AG10803 (cell line): ENCODE results near the gene MUSTN1.
A peak's percentile ranks its signal among the peaks of the same experiment; 100 is the strongest.

Experiments
- DNase-seq: peaks from one replicate; pipeline ENCODE4 v3.0.0; 2010; ENCODE audit warnings: low read depth
- H3K4me3 ChIP-seq: 2 replicates; pipeline ENCODE4 v1.5.1; 2011; ENCODE audit warnings: mild to moderate bottlenecking, low read length, control low read depth
- TF ChIP-seq, protein P1 (sequence below): conservative IDR thresholded peaks from 2 replicates; pipeline ENCODE4 v1.5.1; 2011; ENCODE audit warnings: mild to moderate bottlenecking, low read length, control low read depth, inconsistent platforms

The MUSTN1 gene

GRCh38 chr3:52810923-52811322 is 23.9 kb downstream of the MUSTN1 start:
- DNase-seq, result no peak
- TF ChIP-seq, protein P1, sequence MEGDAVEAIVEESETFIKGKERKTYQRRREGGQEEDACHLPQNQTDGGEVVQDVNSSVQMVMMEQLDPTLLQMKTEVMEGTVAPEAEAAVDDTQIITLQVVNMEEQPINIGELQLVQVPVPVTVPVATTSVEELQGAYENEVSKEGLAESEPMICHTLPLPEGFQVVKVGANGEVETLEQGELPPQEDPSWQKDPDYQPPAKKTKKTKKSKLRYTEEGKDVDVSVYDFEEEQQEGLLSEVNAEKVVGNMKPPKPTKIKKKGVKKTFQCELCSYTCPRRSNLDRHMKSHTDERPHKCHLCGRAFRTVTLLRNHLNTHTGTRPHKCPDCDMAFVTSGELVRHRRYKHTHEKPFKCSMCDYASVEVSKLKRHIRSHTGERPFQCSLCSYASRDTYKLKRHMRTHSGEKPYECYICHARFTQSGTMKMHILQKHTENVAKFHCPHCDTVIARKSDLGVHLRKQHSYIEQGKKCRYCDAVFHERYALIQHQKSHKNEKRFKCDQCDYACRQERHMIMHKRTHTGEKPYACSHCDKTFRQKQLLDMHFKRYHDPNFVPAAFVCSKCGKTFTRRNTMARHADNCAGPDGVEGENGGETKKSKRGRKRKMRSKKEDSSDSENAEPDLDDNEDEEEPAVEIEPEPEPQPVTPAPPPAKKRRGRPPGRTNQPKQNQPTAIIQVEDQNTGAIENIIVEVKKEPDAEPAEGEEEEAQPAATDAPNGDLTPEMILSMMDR, result no peak
- H3K4me3 ChIP-seq, result no peak overlapping the region

GRCh38 chr3:52809662-52810377 is 25.0 kb downstream of the MUSTN1 start:
- TF ChIP-seq, protein P1, result no peak
- DNase-seq, result no peak
- no peak overlapping the region for H3K4me3 ChIP-seq

- TF ChIP-seq, protein P1, result no peak
- no peak for DNase-seq
- H3K4me3 ChIP-seq, result no peak overlapping the region
These were observed 25.7 kb downstream of the MUSTN1 start for GRCh38 chr3:52809149-52809548.

DNA sequence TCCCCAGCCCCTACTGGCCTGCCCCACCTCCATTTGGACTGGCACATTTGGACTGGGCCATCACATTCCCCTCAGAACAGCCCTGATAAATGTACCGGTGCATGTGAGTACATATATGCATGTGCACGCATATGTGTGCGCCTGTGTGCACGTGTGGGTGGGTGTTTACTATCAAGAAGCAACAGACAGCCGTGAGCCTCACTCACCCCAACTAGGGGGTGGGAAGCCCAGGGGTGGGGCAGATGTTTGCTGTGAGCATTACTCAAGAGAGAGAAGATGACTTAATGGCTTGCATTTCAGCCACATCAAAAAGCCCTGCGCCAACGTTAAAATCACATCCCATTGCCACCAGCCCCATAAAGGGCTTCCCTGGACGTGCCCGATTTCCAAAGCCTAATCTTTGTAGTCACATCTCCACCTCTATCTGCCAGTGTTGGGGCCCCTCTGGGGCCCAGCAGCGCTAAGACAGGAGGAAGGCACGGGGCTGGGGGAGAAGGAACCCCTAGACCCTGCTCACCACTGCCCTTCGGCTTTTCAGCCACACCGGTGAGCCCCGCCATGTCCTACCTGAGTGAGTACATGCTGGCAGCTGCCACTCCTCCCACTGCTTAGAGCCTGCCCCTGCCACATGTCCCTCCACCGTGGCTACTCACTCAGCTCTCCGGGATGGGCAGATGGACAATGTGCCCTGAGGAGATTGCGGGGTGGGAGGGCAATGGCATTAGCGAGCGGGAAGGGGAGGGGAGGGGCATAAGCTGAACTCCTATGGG is 29.4 kb downstream of the MUSTN1 start:
- TF ChIP-seq, protein P1, result no peak
- no peak overlapping the region for H3K4me3 ChIP-seq
- DNase-seq, result no peak

DNA sequence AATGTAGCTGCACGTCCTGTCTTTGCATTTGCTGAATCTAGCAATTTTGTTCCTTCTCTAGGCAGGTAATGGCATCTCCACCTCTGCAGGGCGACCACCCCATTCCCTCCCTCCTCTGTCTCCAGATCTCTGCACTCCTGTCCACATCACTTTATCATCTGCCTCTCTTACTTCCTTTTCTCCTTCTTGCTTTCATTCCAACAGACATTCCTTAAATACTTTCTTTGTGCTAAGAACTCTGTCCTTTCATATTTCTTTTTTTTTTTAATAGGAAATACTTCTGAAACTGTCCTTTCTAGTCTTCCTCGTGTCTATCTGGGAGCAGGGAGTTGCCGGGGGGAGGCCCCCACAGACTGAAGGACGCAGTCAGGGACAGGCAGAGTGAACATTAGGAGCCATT is 33.0 kb downstream of the MUSTN1 start:
- no peak overlapping the region for H3K4me3 ChIP-seq
- DNase-seq, result peak; percentile 26
- TF ChIP-seq, protein P1, result no peak

DNA sequence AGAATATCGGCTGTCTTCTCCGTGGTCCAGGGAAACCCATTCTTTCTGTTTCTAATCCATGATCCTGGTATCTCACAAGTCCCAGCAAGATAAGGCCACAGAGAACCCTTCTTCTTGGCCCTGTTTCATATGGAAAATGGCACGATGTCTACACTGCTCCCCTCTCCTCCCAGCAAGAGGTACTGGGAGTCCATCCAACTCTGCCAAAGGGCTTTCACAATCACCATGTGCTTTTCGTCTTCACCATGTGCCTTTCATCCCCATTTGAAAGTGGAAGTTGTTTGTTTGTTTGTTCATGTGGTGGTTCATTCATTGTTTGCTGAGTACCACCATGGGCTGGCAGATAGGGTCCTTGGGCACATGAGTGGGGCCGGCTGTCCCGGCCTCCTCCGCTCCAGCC is 34.7 kb downstream of the MUSTN1 start:
- TF ChIP-seq, protein P1, result no peak
- DNase-seq, result peak; percentile 22

DNA sequence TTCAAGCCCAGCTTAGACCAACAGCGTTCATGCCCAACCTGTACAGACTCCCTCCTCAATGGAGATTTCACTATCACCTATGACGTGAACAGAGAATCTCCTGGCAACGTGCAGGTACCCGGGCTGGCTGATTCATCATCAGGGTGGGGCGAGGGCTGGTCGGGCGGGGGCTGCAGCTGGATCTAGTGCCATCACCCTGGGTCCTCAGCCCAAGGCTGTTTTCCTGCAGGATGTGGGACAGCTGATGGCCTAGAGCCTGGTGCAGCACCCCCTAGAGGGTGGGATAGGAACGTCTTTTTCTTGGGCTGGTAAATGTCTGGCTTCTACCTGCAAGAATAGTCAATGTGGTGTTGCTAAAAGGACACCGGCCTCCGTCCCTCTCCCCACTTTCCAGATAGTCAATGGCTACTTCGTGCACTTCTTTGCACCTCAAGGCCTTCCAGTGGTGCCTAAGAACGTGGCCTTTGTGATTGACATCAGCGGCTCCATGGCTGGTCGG is 35.8 kb downstream of the MUSTN1 start:
- H3K4me3 ChIP-seq, result no peak overlapping the region
- no peak for DNase-seq
- TF ChIP-seq, protein P1, result peak; percentile 38

More for the DNA sequence above, 34.7 kb downstream of the MUSTN1 start:
- no peak overlapping the region for H3K4me3 ChIP-seq
